22Rv1 (cell line): ENCODE data around the gene SETBP1.

Source experiments
- H3K27ac ChIP-seq: fragments of 450-650 bp; 2 replicates; pipeline ENCODE4 v1.5.1; 2017
- CTCF ChIP-seq: fragments of 450-650 bp; IDR thresholded peaks from 2 replicates; pipeline ENCODE4 v1.5.1; 2017; ENCODE audit warnings: mild to moderate bottlenecking
- ZFX ChIP-seq: fragments of 450-650 bp; IDR thresholded peaks from 2 replicates; pipeline ENCODE4 v1.6.1; 2017; ENCODE audit warnings: antibody characterized with exemption, borderline replicate concordance

The SETBP1 gene

GRCh38 chr18:44813586-44813985 lies 132.9 kb downstream of the SETBP1 start:
- H3K27ac ChIP-seq = no peak overlapping the region
- TF ChIP-seq CTCF (no peak), ZFX (no peak)

- no peak for TF ChIP-seq ZFX
- TF ChIP-seq CTCF = no peak
- no peak overlapping the region for H3K27ac ChIP-seq
Measured at GRCh38 chr18:44815108-44815507, 134.4 kb downstream of the SETBP1 start.

GRCh38 chr18:44816050-44816449 lies 135.4 kb downstream of the SETBP1 start:
- no peak overlapping the region for H3K27ac ChIP-seq
- TF ChIP-seq CTCF (no peak), ZFX (no peak)

- no peak overlapping the region for H3K27ac ChIP-seq
- TF ChIP-seq CTCF (no peak), ZFX (no peak)
Measured at GRCh38 chr18:44816477-44816876, 135.8 kb downstream of the SETBP1 start.

GRCh38 chr18:44817831-44818473 lies 137.3 kb downstream of the SETBP1 start:
- TF ChIP-seq ZFX (no peak), CTCF (no peak)
- H3K27ac ChIP-seq = no peak overlapping the region

- TF ChIP-seq ZFX = no peak
- TF ChIP-seq CTCF = no peak
- no peak overlapping the region for H3K27ac ChIP-seq
Measured at GRCh38 chr18:44818668-44819403, 138.1 kb downstream of the SETBP1 start.

- no peak overlapping the region for H3K27ac ChIP-seq
- no peak for TF ChIP-seq ZFX
- no peak for TF ChIP-seq CTCF
Measured at GRCh38 chr18:44819944-44820510, 139.3 kb downstream of the SETBP1 start.
